Measurements from ENCODE around the gene LRRC47.

LRRC47 gene

GRCh38 chr1:3732434-3733093 is 63.7 kb downstream of the LRRC47 start:
- DNase-seq (ENCODE audit: low read depth): no peak

GRCh38 chr1:3731583-3732433 is 64.5 kb downstream of the LRRC47 start:
- no peak for DNase-seq (ENCODE audit: low read depth)

- no peak for DNase-seq (ENCODE audit: low read depth)
Measured at GRCh38 chr1:3730543-3731247, 65.6 kb downstream of the LRRC47 start.

GRCh38 chr1:3729594-3730542 is 66.4 kb downstream of the LRRC47 start:
- DNase-seq (ENCODE audit: low read depth): no peak

All from HS-5 (cell line).